HG03565 (cell line): Measurements from ENCODE around the gene CTCF.

ENCODE experiments used
- ATAC-seq: cut with Tn5 transposase; IDR thresholded peaks from one replicate; pipeline ENCODE4 v1.9.1; 2021; ENCODE audit warnings: mild to moderate bottlenecking, moderate library complexity; ENCODE audit not compliant: unreplicated experiment

CTCF gene

DNA sequence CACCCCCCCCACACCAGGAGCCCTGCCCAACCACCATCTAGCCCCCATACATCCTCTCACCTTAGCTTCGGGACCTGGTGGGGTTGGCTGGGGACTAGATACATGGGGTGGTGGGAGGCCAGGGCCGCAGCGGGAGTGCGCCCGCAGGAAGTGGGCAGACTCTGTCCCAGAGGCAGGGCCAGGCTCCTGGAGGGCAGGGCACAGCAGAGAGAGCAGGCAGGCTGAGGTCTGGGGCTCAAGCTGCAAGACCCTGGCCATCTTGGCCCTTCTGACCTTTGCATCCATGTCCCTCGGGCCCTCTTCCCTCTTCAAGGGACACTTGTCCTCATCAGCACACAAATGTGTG, 101.5 kb downstream of the CTCF start:
- ATAC-seq, result no peak

GRCh38 chr16:67664258-67664657, 101.9 kb downstream of the CTCF start:
- ATAC-seq, result no peak

GRCh38 chr16:67664871-67665270, 102.5 kb downstream of the CTCF start:
- ATAC-seq, result no peak

- ATAC-seq, result no peak
Observed at GRCh38 chr16:67665598-67665997, 103.3 kb downstream of the CTCF start.

GRCh38 chr16:67666032-67666551, 103.8 kb downstream of the CTCF start:
- no peak for ATAC-seq

- ATAC-seq, result no peak
Observed at GRCh38 chr16:67666559-67667452, 104.5 kb downstream of the CTCF start, which contains the start of the genes C16orf86 and ENKD1. Gene C16orf86, plus strand, starts transcription at chr16:67666814. Its CDS starts 157 bp downstream, at chr16:67666971. Gene ENKD1, minus strand, starts transcription at chr16:67666750. Its CDS starts 308 bp downstream, at chr16:67666442.

DNA sequence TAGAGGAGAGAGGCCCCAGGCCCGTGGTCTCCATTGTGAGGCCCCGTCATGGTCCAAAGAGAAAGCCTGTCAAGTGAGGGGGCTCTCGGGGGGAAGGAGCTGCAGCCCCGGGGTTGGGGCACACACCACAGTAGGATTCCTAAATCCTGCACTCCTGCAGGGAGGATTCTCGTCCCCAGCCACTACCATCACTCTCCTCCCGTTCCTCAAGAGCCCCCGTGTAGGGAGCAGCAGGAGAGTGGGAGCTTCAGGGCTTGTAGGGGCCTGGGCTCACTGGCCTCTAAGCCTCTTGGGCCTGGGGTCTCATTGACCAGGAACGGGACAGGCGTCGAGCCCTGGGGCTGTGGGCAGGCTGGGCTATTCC, 105.1 kb downstream of the CTCF start:
- no peak for ATAC-seq

DNA sequence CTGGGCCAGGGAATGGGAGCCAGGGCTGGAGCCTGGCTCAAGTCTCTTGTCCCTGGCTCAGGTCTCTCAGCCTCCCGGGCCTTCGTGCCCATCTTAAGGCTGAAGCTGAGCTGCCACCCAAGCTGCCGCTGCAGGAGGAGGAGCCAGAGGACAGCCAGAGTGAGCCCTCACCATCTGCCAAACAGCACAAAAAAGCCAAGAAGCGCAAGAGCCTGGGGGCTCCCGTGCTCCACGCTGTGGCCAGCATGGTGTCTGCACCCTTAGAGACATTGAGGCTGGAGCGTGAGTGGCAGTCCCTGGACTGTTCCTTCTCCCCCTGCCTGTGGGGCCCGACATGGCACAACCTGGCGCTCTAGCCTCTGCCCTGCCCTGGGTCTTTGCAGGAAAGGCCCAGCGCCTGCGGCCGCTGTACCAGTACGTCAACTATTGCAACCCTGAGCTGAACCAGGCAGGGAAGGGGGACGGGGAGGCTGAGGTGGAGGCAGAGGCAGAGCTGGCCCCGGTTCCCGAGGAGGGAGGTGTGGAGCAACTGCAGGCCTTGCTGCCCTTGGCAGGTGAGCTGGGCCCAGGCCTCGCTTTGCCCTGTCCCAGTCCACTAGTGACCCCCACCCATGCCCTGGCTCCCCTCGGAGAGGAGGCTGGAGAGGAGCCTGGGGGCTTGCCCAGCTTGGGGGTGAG, 105.6 kb downstream of the CTCF start:
- ATAC-seq, result peak; percentile 73

DNA sequence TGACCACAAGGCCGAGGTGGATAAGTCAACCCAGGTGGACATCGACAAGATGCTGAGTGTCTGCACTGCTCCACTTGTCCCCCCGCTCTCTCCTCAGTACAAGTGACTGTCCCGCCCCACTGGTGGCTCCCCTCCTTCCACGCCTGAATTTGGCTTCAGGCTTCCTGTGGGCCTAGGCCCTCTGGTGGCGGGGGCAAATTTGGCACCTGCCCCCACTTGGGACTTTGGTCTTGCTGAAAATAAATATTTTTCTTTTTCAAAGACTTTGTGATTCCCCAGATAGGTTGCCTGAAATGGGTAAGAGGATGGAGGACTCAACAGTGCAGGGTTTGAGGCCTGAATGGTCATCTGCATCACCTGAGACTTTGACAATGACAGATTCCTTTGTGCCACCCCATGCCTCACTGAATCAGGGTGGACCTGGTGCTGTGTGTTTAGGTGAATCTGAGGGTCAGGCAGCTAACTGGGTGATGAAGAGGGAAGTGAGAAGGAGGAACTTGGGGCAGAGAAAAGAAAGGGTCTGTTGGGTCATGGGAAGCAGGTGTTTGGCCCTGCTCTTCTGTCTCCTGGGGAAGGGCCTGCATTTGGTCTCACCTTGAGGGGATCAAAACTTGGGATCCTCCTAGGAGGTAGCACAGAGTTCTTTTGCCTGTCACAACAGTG, 106.3 kb downstream of the CTCF start:
- no peak for ATAC-seq

- no peak for ATAC-seq
Observed at GRCh38 chr16:67669499-67670101, 107.3 kb downstream of the CTCF start.

GRCh38 chr16:67672306-67672705, 110.0 kb downstream of the CTCF start:
- ATAC-seq, result no peak

- no peak for ATAC-seq
Observed at GRCh38 chr16:67672739-67673662, 110.7 kb downstream of the CTCF start.

- no peak for ATAC-seq
Observed at GRCh38 chr16:67673712-67674580, 111.6 kb downstream of the CTCF start.

GRCh38 chr16:67674851-67675578, 112.7 kb downstream of the CTCF start:
- no peak for ATAC-seq

DNA sequence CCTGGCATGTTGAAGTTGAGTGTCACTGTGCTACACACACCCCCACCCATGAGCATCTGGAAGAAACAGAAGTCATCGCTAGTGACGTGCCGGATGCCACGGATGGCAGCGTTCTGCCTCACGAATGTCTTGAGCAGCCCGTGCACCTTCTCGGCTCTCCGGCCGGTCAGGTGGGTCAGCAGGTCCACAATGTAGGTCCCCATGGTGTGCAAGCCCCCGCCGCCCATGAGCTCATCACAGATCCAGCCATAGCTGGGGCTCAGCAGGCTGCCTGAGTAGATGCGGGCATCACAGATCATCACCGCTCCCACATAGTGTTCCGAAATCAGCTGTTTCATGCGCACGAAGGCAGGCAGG, 113.2 kb downstream of the CTCF start:
- no peak for ATAC-seq

DNA sequence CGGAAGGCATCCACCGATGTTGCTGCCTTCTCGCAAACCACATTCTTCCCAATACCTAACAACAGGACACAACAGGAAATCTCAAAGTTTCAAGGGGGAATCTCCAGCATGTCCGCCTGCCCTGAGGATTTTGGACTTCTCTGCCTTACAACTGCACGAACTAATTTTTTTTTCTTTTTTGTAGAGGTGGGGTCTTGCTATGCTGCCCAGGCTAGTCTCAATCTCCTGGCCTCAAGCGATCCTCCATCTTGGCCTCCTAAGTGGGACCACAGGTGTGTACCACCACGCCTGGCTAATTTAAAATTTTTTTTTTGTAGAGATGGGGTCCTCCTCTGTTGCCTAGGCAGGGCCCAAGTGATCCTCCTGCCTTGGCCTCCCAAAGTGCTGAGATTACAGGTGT, 113.7 kb downstream of the CTCF start:
- ATAC-seq, result no peak

- no peak for ATAC-seq
Observed at GRCh38 chr16:67676516-67676915, 114.2 kb downstream of the CTCF start.

GRCh38 chr16:67676939-67677338, 114.6 kb downstream of the CTCF start:
- no peak for ATAC-seq
